ENCODE measurements around the gene SOWAHC. TPM values are rescaled to one million over a fixed set of nuclear protein-coding genes. Genes with fewer than 3 reads are reported as not detected.
A peak's percentile ranks its signal among the peaks of the same experiment; 100 is the strongest.

Gene SOWAHC
- total RNA-seq, 1 donor from 2014 or later = 9.2 TPM

GRCh38 chr2:109609352-109610024, 4.7 kb upstream of the SOWAHC start:
- TF ChIP-seq CTCF (conservative IDR thresholded peaks at IDR 0.05; ENCODE audit: low read depth, low read length) = no peak
- H3K4me3 ChIP-seq (ENCODE audit: low read depth, low read length) = peak overlapping the region; percentile 34
- DNase-seq (ENCODE audit: low read depth) = no peak

- peak overlapping the region; percentile 83 for H3K4me3 ChIP-seq (ENCODE audit: low read depth, low read length)
- TF ChIP-seq CTCF (conservative IDR thresholded peaks at IDR 0.05; ENCODE audit: low read depth, low read length) = no peak
- no peak for DNase-seq (ENCODE audit: low read depth)
Observed at GRCh38 chr2:109611467-109612095, 2.6 kb upstream of the SOWAHC start.

- TF ChIP-seq CTCF (conservative IDR thresholded peaks at IDR 0.05; ENCODE audit: low read depth, low read length) = no peak
- peak overlapping the region; percentile 83 for H3K4me3 ChIP-seq (ENCODE audit: low read depth, low read length)
- no peak for DNase-seq (ENCODE audit: low read depth)
Observed at GRCh38 chr2:109613081-109613921, 863 bp upstream of the SOWAHC start.

GRCh38 chr2:109614715-109615636, 812 bp downstream of the SOWAHC start:
- DNase-seq (ENCODE audit: low read depth) = no peak
- peak overlapping the region; percentile 72 for H3K4me3 ChIP-seq (ENCODE audit: low read depth, low read length)
- no peak for TF ChIP-seq CTCF (conservative IDR thresholded peaks at IDR 0.05; ENCODE audit: low read depth, low read length)

- TF ChIP-seq CTCF (conservative IDR thresholded peaks at IDR 0.05; ENCODE audit: low read depth, low read length) = peak; percentile 35
- H3K4me3 ChIP-seq (ENCODE audit: low read depth, low read length) = peak overlapping the region; percentile 72
- no peak for DNase-seq (ENCODE audit: low read depth)
Observed at GRCh38 chr2:109615637-109616144, 1.5 kb downstream of the SOWAHC start.

GRCh38 chr2:109616184-109616583, 2.0 kb downstream of the SOWAHC start:
- DNase-seq (ENCODE audit: low read depth) = no peak
- TF ChIP-seq CTCF (conservative IDR thresholded peaks at IDR 0.05; ENCODE audit: low read depth, low read length) = no peak
- H3K4me3 ChIP-seq (ENCODE audit: low read depth, low read length) = peak overlapping the region; percentile 72

All from epithelial cell of proximal tubule (primary cell).